Spinal cord (tissue), 10 donors: ENCODE data around the gene FBLN7. TPM values are rescaled to one million over a fixed set of nuclear protein-coding genes. Genes with fewer than 3 reads are reported as not detected.

Experiments
- DNase-seq, 6 donors: peaks; one replicate each; pipeline versions ENCODE4 v3.0.0 to v3.0.0-alpha.2; 2013 to 2015; ENCODE audit warnings: low spot score in 6 of 6, low read depth in 4 of 6
- H3K27ac ChIP-seq: one replicate; pipeline ENCODE4 v1.5.1; 2013; ENCODE audit warnings: low read depth, low read length, control low read depth
- H3K27me3 ChIP-seq: one replicate; pipeline ENCODE4 v1.6.1; 2013; ENCODE audit warnings: low read length; ENCODE audit not compliant: control insufficient read depth, insufficient read depth
- H3K36me3 ChIP-seq: one replicate; pipeline ENCODE4 v1.6.1; 2013; ENCODE audit warnings: low read length; ENCODE audit not compliant: control insufficient read depth, insufficient read depth
- H3K4me1 ChIP-seq: one replicate; pipeline ENCODE4 v1.6.1; 2013; ENCODE audit warnings: low read length; ENCODE audit not compliant: control insufficient read depth, insufficient read depth
- H3K4me3 ChIP-seq: one replicate; pipeline ENCODE4 v1.5.1; 2013; ENCODE audit warnings: low read depth, low read length, control low read depth
- H3K9me3 ChIP-seq: one replicate; pipeline ENCODE4 v1.6.1; 2013; ENCODE audit warnings: low read length; ENCODE audit not compliant: control insufficient read depth, insufficient read depth
- WGBS: methylation state at CpG from one replicate; pipeline ENCODE4 v1.1.5; 2013; ENCODE audit warnings: missing lambda C conversion rate; ENCODE audit not compliant: insufficient coverage; 5-methylcytosine and 5-hydroxymethylcytosine counted together
- polyA plus RNA-seq, 2 donors: library from polyadenylated mRNA; unstranded; fragments of 120-200 nt; gene quantifications; one replicate each; pipeline ENCODE4 v1.2.1, GENCODE V29; 2013; ENCODE audit not compliant: insufficient read length in 2 of 2
- total RNA-seq, 2 donors: library from RNA; depleted of rRNA in 1 of 2; stranded (reverse); fragments of 120-200 nt in 1 of 2; fragments of >200 nt in 1 of 2; gene quantifications; one replicate each; pipeline versions ENCODE4 v1.2.3 to v1.2.4, GENCODE V29; 2013 to 2014
- donor health status: healthy.

Gene FBLN7
- total and polyA plus RNA-seq, 4 donors, result 3.2 to 12.7 (median 8.3) TPM

- peaks cover 25% of the 10 kb centered on the region for H3K36me3 ChIP-seq
- no peak overlapping the region for H3K4me3 ChIP-seq
- DNase-seq, result no peak
- no peaks in the 10 kb centered on the region for H3K27me3 ChIP-seq
- 84% methylated on average over 21 of the region's 27 CpGs for WGBS
- H3K27ac ChIP-seq, result no peak overlapping the region
- H3K9me3 ChIP-seq, result no peaks in the 10 kb centered on the region
- no peaks in the 10 kb centered on the region for H3K4me1 ChIP-seq
These were observed 17.4 kb downstream of the FBLN7 start for GRCh38 chr2:112155331-112156151.

DNA sequence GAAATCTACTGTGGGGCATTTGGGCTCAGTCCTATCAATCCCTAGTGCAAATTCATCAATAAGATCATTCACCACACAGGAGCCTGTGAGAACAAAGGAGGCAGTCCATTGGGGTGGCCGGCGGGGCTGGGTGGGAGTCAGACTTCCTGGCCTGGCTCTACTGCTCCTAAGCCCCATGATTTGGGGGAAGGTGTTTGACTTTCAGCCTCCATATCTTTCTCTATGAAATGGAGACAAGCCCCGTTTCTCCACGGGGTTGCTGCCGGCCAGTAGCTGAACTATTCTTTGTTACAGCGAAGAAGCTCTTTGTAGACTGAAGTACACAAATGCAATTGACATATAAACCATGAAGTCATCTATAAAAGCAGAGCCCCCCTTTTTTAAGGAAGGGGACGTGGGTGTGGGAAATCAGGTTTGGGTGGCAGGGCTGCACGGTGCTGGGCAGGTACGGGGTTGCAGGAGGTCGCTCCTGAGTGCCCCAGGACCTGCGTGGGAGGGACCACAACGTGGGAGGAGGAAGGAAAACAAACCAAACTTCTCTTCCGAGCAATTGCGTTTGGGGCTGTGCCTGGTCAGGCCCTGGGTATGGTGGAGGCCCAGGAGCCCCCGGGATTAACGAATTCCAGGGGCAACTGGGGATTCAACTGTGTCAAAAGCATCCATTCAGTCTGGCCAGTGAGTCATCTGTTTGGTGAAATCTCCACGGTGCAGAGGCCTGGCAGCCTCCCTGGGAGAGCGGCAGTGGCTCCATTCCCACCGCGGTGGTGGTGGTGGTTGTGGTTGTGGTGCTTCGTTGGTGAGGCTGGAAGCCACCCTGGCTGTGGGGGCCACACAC, 18.2 kb downstream of the FBLN7 start:
- Histone ChIP-seq H3K4me3 (no peak overlapping the region), H3K27ac (no peak overlapping the region), H3K36me3 (peaks cover 29% of the 10 kb centered on the region), H3K4me1 (no peaks in the 10 kb centered on the region), H3K27me3 (no peaks in the 10 kb centered on the region), H3K9me3 (no peaks in the 10 kb centered on the region)
- 70% methylated on average over 12 of the region's 21 CpGs for WGBS
- DNase-seq, result no peak

DNA sequence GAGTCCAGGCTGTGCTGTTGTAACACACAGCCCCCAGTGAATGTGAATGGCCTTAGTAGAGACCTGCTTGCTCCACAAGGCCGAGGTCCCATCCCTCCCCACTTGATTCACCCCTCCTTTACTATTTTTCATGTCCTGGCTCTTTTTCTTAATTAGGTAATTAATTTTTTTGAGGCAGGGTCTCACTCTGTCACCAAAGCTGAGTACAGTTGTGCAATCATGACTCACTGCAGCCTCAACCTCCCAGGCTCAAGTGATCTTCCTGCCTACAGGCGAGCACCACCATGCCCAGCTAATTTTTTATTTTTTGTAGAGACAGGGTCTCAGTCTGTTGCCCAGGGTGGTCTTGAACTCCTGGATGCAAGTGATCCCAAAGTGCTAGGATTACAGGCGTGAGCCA, 19.3 kb downstream of the FBLN7 start:
- no peaks in the 10 kb centered on the region for H3K27me3 ChIP-seq
- H3K27ac ChIP-seq, result no peak overlapping the region
- H3K36me3 ChIP-seq, result peaks cover 29% of the 10 kb centered on the region
- H3K4me1 ChIP-seq, result no peaks in the 10 kb centered on the region
- H3K4me3 ChIP-seq, result no peak overlapping the region
- H3K9me3 ChIP-seq, result no peaks in the 10 kb centered on the region
- no peak for DNase-seq
- 100% methylated on average over 2 of the region's 3 CpGs for WGBS

GRCh38 chr2:112159454-112159921, 21.3 kb downstream of the FBLN7 start:
- Histone ChIP-seq H3K9me3 (no peaks in the 10 kb centered on the region), H3K36me3 (peaks cover 20% of the 10 kb centered on the region), H3K4me3 (no peak overlapping the region), H3K4me1 (no peaks in the 10 kb centered on the region), H3K27ac (no peak overlapping the region), H3K27me3 (no peaks in the 10 kb centered on the region)
- DNase-seq, result no peak
- WGBS, result 94% methylated on average over 24 of the region's 31 CpGs

- Histone ChIP-seq H3K9me3 (no peaks in the 10 kb centered on the region), H3K4me1 (no peaks in the 10 kb centered on the region), H3K4me3 (no peak overlapping the region), H3K27ac (no peak overlapping the region), H3K36me3 (peaks cover 14% of the 10 kb centered on the region), H3K27me3 (no peaks in the 10 kb centered on the region)
- DNase-seq, result no peak
- 100% methylated on average over 8 of the region's 52 CpGs for WGBS
These were observed 22.4 kb downstream of the FBLN7 start for GRCh38 chr2:112160283-112161250.

DNA sequence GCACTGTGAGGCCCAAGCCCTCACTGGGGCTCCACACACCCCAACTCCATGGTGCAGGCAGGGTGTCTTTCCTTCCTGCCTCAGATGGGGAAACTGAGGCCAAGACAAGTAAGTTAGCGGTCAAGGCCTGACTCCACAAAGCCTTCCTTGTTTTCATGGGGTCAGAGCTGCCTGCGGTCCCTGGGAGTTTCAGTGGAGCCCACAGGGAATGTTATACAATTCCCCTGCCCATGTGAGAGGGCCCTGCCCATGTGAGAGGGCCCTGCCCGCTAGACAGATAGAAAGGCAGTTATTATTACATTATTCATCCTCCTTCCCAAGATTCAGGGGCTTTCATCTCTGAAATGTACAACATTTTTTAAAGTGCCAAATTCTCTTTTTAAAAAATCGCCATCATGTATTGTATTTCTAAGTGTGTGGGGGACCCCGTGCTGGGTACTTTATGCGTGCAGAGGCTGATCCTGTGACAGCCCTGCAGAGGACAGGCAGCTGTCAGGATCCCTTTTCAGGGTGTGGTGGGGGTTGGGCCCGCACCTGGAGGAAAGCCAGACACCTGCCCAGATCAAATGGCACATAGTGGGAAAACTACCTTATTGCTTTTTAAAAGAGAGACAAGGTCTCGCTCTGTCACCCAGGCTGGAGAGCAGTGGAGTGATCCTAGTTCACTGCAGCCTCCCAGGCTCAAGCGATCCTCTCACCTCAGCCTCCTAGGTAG, 23.4 kb downstream of the FBLN7 start:
- Histone ChIP-seq H3K9me3 (no peaks in the 10 kb centered on the region), H3K4me1 (no peaks in the 10 kb centered on the region), H3K4me3 (no peak overlapping the region), H3K27ac (no peak overlapping the region), H3K27me3 (no peaks in the 10 kb centered on the region), H3K36me3 (peaks cover 10% of the 10 kb centered on the region)
- 91% methylated on average over 8 of the region's 9 CpGs for WGBS
- DNase-seq, result no peak

DNA sequence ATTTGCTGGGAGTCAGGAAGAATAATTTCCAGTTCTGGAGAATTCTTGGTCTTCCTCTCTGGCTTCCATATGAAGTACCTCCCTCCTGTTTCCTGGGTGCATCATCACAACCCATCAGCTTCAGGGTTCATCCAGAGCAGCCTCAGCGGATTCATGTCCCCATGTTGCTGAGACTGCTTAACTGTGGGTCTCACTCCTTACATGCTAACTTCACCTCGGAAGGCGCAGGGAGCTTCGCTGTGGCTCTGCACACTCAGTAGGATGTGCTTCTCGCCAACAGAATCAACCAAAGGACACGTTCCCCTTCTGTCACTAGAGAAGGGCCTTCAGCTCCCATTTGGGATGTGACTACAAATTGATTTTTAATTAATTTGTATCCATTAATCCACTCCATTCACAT, 24.2 kb downstream of the FBLN7 start:
- Histone ChIP-seq H3K27me3 (no peaks in the 10 kb centered on the region), H3K27ac (no peak overlapping the region), H3K9me3 (no peaks in the 10 kb centered on the region), H3K36me3 (peaks cover 10% of the 10 kb centered on the region), H3K4me3 (no peak overlapping the region), H3K4me1 (no peaks in the 10 kb centered on the region)
- no peak for DNase-seq
- WGBS, result 98% methylated on average over 4 of the region's 6 CpGs

DNA sequence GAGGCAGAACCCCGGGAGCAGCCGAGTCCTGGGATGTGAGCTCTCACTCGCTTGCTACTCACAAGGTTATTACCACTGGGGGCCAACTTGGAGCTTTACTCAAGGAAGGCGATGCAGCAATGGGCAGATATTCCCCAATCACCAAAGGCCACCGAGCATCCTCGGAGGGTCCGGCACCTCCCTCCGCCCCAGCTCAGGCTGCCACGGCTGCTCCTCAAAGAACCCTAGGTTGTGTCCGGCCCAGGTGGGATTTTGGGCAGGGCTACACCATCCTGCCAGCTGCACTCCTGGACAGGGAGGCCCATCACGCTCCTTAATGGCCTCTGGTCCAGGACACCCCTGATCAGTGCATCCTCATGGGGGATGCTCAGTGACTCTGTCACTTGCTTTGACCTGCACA, 24.8 kb downstream of the FBLN7 start:
- H3K4me3 ChIP-seq, result no peak overlapping the region
- DNase-seq, result no peak
- H3K27ac ChIP-seq, result no peak overlapping the region
- no peaks in the 10 kb centered on the region for H3K27me3 ChIP-seq
- H3K9me3 ChIP-seq, result no peaks in the 10 kb centered on the region
- 89% methylated on average over 11 of the region's 11 CpGs for WGBS
- no peaks in the 10 kb centered on the region for H3K4me1 ChIP-seq
- H3K36me3 ChIP-seq, result peaks cover 10% of the 10 kb centered on the region
